PFSK-1 (cell line): Measurements from ENCODE around the gene DOC2A.

Source experiments
- FOXP2 ChIP-seq: optimal IDR thresholded peaks from 2 replicates; pipeline ENCODE3; 2011; ENCODE audit warnings: borderline replicate concordance, control low read depth, inconsistent platforms; ENCODE audit not compliant: insufficient read depth; ENCODE audit errors: extremely low read length, extremely low read depth
- TAF1 ChIP-seq: IDR thresholded peaks from 2 replicates; pipeline ENCODE4 v1.6.1; 2012; ENCODE audit warnings: low read length, control low read depth, borderline replicate concordance; ENCODE audit not compliant: insufficient read depth

GRCh38 chr16:30009990-30010843, 610 bp downstream of the DOC2A start:
- TF ChIP-seq FOXP2 (no peak), TAF1 (no peak)
